GM03348 (cell line): ENCODE measurements around the gene LRRC18.

Experiments used
- DNase-seq: peaks from one replicate; pipeline ENCODE4 v3.0.0; 2012; ENCODE audit warnings: low spot score

LRRC18 gene

DNA sequence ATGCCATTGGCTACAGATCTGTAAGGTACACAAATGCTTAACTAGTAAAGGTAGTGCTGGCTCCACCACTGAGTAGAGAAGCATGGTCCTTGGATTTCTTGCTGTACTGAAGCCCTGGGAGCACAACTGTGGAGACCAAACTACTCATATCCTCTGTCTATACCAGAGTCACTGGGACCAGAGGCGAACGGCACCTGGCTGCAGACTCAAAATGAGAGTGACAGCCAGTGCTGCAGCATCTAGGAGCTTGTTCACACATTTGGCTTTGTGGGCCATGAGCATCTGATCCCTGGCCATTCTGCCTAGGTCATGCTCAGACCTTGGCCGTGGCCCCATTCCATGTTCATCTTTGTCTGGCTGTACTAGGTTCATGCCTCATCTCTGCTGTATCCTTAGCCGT is 31.9 kb downstream of the LRRC18 start:
- DNase-seq: no peak

DNA sequence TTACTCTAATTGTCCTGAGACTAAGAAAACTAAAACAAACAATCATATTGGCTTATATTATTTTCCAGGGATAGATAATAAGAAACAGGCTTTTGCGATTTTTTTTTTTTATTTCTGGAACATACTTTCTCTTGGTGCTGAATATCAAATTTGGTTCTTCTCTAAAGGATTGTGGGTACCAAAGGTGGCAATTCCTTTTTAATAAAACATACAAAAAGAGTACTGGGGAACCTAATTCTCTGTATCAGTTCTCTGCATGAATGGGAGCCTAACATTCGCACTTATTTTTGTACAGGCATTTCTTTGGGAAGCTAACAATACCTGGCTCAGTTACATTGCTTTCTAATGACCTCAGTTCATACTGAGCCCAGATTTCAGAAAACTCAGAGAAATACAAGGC is 32.8 kb downstream of the LRRC18 start:
- DNase-seq: no peak

DNA sequence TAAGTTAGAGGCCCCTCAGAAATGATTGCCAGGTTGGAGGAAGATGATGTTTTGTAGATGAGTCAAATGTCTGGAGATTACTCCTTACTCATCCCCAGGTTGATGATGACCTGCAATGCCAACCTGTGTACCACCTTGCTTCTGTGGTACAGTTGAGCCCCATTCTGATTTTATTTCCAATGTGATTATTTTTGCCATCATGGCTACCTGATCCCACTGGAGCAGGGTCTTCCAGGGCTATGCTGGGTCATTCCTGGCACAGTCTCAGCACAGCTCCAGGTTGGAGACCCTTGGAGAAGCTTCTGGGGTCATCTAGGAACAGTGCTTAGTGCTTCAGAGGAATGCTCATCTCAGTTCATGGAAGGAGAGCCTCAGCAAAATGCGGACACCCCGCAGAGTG is 34.3 kb downstream of the LRRC18 start:
- no peak for DNase-seq

DNA sequence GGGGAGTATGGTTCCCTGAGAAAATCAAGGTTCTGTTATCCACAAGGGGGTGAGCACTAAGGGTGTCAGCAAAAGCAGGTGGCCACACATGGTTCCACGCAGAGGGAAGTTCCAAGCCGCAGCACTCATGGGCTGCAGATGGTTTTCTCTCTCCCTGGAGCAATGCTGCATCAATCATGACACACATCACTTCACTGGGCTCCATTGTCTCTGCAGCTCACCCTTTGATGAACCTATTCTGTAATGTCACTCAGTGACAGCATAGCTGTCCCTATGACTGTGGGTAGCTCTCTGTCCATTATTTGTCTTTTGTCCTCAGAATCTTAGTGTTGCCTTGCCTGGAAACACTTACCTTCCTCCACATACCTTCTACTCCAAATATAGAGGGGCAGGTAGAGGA is 34.8 kb downstream of the LRRC18 start:
- DNase-seq: no peak

DNA sequence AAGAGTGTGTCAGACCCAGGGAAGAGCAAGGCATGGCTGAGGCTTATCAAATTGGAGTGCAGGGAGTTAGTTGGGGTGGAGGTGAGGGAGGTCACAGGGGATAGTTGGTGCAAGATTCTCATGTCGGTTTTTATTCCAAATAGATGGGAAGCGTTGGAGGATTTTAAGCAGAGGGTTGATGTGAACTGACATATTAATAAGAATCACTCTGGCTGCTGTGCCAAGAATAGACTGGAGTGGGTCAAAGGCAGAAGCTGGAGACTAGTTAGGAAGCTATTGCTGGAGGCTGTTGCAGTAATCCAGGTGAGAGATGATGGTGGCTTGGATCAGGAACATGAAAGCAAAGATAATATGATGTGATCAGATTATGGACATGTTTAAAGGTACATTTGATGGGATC is 36.5 kb downstream of the LRRC18 start:
- no peak for DNase-seq

DNA sequence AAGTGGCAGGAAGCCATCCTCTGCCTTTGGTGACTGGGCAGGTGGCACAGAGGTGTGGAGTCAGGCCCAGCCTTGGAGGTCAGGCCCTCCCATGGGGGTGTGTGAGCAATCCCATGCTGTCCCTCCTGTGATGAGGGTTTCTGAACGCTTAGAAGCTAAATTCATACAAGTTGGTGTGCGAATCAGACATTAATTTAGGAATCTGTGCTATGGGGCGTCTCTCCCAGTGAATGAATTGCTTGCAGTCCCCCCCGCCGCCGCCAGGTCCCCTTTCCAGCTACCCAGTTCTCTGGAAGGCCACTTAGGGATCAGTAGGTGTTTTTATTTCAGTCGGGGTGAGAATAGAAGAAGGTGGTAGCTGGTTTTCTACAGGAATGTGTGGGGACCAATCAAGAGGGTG is 37.5 kb downstream of the LRRC18 start:
- DNase-seq: no peak

DNA sequence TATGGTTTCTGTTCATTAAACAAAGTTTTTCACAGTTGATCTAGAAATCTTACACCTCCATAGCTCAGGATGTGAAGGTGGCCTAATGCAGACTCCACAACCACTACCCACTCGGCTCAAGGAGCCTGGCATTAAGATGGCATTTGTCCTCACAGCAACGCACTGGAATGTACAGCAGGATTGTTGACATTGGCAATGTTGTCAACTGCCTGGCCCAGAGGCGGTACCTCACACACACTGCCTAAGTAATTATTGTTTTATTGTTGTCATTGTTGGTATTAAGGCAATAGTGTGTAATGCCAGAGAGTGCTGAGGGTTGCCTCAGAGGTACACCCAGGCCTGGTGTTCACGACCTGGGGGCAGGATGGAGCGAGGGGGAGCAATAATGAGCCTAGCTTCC is 38.3 kb downstream of the LRRC18 start:
- DNase-seq: no peak

DNA sequence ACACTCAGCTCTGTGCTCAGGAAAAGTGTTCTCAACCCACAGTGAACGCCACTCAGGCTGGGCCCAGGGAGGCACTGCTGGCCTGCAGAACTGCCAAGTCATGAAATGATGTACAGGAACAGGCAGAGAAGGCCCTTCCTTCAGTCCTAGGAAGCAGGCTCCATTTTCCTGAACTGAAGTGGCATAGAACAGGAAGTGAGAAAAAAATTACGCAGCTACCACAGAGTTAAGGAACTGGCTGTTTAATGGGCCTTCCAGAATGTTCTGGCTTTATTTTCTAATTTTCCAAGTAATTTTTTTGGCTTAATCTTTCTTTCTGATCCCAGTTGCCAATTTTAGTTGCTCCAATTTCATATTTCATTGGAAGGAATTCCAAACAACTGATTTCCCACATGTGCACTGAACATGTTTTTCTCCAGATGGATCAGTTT is 39.3 kb downstream of the LRRC18 start:
- DNase-seq: no peak

DNA sequence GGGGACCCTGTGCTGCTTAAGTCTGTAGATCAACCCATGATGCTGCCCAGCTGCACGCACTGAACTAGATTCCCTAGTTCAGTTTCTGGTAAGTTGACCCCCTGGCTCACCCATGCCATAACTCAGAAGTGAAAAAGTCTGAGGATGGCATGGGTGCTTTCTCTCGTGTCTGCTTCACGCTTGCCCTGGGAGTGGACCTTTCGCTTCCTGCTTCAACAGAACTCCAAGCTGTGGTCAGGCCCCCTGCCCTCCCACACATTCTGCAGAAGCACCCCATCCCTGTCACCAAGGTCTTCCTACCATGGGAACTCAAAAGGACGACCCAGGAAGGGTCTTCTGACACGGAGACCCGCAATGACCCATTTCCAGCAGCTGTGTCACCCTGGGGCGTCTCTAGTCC is 39.9 kb downstream of the LRRC18 start:
- no peak for DNase-seq

DNA sequence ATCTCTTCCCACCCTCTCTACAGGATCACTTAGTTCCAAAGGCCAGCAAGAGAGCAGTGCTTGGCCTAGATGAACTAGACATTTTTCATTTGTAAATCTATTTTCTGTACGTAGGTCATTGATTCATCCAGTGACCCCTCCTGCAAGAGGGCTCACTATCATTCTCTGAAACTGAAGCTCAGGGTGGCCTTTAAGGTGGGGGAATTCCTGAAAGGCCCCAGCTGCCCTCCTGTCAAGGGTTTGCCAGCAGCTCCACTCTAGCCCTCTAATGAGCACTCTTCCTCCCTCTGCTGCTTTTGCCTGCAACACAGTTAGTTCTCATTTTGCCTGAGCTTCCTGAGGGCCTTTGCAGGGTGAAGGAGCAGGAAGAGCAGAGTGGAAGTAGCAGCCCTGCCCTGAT is 41.2 kb downstream of the LRRC18 start:
- DNase-seq: no peak

DNA sequence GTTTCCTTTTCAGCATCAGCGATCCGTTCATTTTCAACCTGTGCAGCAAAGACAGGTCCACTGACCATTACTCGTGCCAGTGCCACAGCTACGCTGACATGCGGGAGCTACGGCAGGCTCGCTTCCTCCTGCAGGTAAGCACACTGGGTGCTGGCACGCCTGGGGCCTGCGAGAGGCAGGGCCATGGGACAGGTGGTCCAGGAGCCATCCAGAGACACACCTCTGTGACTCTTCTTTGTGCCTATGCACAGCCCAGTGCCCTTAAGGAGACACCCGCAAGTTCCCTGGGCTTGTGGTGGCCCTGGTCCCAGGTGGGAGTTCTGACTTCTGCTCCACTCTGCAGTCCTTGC is 42.2 kb downstream of the LRRC18 start:
- no peak for DNase-seq

DNA sequence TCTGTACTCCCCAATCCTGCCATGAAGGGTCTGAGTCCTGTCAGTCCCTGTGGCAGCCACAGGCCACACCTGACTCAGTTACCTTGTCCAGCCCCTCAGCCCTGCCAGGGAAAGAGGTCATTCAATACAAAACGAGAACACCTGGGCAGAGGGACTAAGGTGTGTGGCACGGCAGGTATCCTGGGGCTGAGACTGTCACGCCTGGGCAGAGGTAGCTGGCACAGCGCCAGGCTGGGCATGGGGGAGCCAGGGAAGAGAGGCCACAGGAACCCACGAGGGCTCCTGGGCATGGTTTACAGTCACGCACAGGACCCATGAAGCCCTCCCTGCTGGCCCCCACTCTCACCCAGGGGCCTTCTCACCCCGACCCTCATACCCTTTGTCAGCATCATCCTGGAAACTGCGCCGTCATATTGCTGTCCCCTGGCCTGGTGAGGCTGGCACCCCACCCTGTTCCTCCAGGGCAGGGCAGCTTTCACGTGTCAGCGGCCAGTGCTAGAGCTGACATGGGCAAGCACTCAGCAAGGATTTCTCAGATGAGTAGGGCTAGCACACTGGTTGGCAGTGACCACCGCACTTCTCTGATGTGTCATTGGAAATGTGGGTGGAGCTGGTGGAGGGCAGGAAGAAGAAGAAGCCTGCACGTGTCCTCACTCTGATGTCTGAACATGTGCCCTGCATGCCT is 42.7 kb downstream of the LRRC18 start:
- peak; percentile 41 for DNase-seq

DNA sequence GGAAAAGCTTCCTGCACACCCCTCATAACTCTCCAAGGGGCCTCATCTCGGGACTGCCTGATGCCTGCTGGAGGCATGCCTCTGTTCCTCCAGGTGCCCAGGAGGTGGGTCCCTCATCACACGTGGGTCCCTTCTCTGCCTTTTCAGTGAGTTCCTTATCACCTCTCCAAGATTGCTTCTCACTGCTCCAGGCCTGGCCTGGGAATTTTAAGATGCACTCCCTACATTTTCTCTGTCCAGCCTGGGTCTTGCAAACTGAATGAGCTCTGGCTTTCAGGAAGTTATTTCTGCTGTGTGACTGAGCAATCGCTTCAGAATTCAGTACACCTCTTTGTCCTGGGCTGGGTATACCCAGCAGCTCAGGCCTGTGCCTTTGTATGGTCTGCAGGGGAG is 43.8 kb downstream of the LRRC18 start:
- no peak for DNase-seq

DNA sequence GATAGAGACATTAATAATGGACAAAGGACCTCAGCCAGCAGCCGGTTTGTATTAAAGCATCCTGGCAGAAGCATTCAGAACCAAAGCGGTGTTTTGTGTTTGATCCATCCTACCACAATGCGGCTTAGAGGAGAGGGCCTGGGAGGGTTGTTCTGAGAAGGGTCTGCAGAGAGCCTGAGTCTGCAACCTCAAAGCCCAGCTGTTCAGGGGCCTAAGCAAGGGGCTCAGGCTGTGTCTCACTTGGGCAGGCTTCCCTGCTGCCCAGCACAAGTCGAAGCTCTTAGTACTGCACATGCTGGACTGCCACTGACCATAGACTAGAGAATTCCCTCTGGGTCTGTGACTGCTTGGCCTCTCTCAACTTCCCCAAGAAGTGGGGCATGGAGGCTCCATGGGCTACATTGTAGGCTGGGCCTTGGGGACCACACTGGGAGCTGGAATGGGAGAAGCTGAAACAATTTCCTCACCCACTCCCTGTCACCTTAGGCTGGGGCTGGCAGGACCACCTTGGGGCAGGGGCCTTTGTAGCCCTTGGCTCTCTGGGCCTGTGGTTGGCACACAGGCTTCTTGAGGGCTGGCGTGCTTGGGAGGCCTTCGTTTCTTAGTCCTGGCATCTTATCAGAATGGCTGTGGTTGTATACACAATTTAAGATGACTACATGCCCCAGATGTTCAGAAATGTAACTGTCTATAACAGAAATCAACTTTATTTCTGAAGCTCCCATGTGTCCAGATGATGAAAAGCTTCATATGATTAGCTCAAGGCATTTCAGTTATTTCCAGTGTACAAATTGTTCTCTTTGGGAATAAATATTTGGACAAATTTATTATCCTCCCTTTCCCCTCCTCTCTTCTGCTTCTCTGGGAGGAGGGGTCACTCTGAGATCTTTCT is 44.5 kb downstream of the LRRC18 start:
- no peak for DNase-seq

DNA sequence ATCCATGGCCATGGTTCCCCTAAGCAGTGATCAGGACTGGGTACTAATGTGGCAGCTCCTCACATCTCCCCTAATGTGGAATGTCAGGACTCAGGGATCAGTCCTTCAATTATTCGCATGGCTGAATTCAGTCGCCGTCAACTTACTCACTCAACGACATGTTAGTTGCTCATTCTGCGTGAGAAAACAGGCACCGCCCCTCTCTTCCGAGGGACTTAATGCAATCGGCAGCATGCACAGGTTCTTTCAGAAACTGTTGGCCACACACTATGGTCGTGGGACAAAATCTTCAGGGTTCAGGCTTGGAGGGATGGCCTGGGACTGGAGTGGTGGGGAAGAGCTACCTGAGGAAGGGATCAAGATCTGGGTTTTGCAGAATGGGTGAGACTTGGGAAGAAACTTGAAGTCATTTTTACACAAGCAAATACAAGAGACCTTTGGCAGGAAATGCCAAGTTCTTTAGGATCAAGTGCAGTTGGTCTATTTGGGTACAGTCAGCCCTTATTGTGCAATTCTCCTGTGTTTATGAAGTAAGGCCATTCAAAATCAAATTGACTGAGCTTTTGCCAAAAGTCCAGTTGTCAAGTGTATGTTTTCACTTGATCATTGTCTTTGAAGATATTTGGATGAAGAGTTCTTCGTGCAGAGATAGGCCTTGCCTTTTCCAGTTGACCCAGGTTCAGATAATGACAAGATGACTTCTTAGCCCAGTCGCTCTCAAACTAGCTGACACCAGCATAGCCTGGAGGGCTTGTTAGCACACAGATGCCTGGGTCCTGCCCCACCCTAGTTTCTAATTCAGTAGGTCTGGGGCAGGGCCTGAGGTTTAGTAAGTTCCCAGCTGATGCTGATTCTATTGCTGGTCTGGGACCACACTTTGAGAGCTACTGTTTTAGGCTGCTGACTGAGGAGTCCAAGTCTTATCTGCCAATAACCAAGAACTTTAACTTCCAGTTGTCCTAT is 48.5 kb downstream of the LRRC18 start:
- DNase-seq: no peak

DNA sequence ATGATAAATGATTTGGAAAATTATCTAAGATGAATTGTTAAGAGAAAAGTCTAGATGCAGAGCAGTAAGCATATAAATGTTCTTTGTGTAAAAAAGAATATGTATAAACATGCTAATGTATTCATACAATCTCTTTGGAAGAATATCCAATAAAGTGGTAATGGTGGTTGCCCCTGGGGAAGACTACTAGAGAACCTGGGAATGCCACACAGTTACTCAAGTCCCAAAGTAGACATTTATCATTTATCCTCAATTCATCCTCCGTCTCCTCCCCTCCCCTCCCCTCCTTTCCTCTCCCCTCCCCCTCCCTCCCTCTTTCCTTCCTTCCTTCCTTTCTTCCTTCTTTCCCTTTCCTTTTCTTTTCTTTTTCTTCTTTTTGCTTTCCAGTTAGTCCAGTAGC is 51.7 kb downstream of the LRRC18 start:
- DNase-seq: no peak

DNA sequence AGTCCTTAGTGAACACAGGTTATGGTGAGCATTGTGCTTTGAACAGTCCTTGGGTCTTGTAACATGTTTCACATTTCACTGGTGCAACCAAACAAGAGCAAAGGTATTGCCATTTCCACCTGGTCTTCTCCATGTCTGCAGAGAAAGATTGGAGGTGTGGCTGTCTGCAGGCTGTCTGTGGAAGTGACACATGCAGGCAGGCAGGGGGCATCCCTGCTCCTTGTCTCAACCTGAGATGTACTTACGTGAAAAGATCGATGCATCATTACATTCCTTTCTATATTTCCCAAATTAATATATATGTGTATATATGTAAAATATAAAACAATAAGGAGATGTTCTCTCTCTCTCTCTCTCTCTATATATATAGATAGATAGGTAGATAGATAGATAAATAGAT is 54.3 kb downstream of the LRRC18 start:
- DNase-seq: no peak

DNA sequence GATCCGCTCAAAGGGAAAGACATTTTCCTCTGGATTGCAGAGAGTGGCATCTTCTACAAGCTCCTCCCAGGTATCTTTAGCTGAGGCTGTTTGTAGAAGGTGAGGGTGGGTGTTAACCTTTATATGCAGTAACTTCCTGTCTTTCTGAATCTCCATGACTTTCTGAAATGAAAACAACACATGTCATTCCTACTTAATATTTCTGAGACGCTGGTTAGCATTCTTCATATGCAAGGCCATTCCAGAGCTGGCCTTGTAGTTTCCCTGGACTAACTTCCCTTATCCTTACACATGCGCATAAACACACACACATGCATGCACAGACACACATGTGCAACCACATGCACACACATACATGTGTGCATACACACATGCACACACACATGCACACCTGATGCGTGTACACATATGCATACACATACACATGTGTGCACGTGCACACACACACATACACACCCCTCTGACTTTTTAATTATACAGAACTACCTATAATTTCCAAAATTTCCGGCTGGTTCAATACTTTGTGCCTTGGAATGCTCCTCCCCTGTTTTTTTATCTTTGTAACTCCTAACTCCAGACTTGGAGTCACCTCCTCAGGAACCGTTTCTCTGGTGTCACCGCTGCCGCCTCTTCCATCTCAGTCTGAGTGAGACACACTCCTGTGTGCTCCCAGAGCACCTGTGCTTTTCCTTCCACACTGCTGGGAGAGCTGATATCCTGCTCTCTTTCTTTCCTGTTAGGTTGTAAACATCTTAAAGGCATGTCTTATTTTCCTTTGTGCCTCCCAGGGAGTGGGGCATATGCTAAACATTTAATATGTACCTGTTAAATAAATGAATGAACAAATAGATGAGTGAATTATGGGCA is 55.2 kb downstream of the LRRC18 start:
- no peak for DNase-seq

DNA sequence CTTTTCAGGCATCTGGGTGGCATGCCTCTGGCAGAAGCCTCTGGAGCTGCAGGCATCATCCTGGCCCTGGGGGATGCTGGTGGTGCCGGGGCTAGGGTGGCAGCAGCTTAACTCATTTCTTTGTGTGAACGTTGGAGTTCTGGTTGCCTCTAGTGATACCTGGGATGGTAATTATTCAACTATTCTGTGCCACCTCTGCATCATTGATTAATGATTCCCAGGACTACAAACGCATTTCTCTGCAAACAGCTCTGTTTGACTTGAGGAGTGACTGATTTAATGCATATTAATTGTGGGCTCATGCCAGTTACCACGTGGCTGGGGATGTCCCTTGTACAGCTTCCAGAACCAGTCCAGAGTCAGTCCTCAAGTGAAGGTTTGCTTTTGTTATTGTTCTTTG is 55.9 kb downstream of the LRRC18 start:
- DNase-seq: no peak

DNA sequence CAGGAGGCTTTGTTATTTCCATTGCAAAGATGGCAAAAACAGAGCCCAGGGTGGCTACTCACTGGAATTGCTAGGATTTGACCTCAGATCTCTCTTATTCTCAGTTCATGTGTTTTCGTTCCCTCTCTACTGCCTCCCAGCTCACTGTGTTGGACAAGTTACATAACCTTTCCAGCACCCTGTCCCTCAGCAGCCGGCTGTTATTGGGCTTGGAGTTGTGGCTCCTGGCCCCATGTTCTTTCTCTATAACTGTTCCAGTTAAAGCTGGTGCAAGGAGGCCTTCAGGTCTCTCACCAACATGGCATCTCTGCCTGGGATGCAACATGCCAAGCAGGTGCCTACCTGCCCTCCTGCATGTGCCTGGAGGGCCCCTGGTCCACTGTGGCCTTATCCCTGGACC is 56.8 kb downstream of the LRRC18 start:
- DNase-seq: no peak

DNA sequence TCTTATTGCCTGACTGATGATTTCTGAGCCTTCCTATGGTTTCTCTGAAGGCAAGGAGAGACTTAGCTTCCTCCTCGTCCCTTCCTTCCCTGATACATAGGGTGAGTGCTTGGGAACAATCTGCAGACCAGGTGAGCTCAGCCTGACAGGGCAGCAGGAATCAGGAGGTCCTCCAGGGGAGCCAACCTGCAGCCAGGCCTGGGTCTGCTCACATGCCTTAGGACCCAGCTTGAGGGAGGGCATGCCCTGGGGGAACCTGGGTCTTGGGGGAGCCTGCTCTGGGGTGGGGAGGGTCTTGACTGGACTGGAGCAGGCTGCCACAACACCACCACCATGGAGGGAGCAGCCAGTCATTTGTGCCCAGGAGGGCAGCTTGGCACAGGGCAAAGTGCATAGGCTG is 57.7 kb downstream of the LRRC18 start:
- no peak for DNase-seq
